ENCODE measurements around the gene GJD3.

- TF ChIP-seq, protein P1, sequence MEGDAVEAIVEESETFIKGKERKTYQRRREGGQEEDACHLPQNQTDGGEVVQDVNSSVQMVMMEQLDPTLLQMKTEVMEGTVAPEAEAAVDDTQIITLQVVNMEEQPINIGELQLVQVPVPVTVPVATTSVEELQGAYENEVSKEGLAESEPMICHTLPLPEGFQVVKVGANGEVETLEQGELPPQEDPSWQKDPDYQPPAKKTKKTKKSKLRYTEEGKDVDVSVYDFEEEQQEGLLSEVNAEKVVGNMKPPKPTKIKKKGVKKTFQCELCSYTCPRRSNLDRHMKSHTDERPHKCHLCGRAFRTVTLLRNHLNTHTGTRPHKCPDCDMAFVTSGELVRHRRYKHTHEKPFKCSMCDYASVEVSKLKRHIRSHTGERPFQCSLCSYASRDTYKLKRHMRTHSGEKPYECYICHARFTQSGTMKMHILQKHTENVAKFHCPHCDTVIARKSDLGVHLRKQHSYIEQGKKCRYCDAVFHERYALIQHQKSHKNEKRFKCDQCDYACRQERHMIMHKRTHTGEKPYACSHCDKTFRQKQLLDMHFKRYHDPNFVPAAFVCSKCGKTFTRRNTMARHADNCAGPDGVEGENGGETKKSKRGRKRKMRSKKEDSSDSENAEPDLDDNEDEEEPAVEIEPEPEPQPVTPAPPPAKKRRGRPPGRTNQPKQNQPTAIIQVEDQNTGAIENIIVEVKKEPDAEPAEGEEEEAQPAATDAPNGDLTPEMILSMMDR (IDR thresholded peaks at IDR 0.05) = no peak
- TF ChIP-seq EP300 (IDR thresholded peaks at IDR 0.05) (no peak), POLR2AphosphoS5 (IDR thresholded peaks at IDR 0.05) (no peak)
Observed at GRCh38 chr17:40313668-40314583, 50.6 kb downstream of the GJD3 start.

Data from suprapubic skin (tissue), 4 donors.